Renal pelvis (tissue), 12 donors: Measurements from ENCODE around the gene C1QL4. TPM values are rescaled to one million over a fixed set of nuclear protein-coding genes. Genes with fewer than 3 reads are reported as not detected.
"Not testable (repeated sequence)": the region's sequence is repeated elsewhere in the genome, so short reads cannot be mapped to it uniquely, and the experiment has no call there.

Source experiments
- DNase-seq: peaks from one replicate; pipeline ENCODE4 v3.0.0-alpha.2; 2013
- long read RNA-seq, 16 experiments: transcript quantifications; one replicate each; lab custom pipeline, GENCODE V29; 2026
- polyA plus RNA-seq, 3 donors: library from polyadenylated mRNA; unstranded; fragments of 120-200 nt; gene quantifications; one replicate each; pipeline ENCODE4 v1.2.1, GENCODE V29; 2013; ENCODE audit not compliant: insufficient read length in 3 of 3

The C1QL4 gene
- polyA plus RNA-seq: 1 to 10 TPM; 1.2 to 2.0 (median 1.3) TPM
- long read RNA-seq, donor 1, partial matches to known transcripts: 0 of 1 reads
- long read RNA-seq, donor 1, other reads (novel, unspliced or antisense): 0 of 1 reads
- long read RNA-seq, donor 2, partial matches to known transcripts: 0 of 1 reads
- long read RNA-seq, donor 2, other reads (novel, unspliced or antisense): 0 of 1 reads
- long read RNA-seq, donor 3: 0 reads
- long read RNA-seq, donor 4, partial matches to known transcripts: 0 of 2 reads
- long read RNA-seq, donor 4, other reads (novel, unspliced or antisense): 0 of 2 reads
- long read RNA-seq, donor 5: 0 reads
- long read RNA-seq, donor 6: 0 reads
- long read RNA-seq, donor 7: 0 reads
- long read RNA-seq, donor 8: 0 reads
- long read RNA-seq, donor 9: 0 reads
- long read RNA-seq, donor 10, partial matches to known transcripts: 0 of 1 reads
- long read RNA-seq, donor 10, other reads (novel, unspliced or antisense): 0 of 1 reads
- long read RNA-seq, donor 11, partial matches to known transcripts: 0 of 1 reads
- long read RNA-seq, donor 11, other reads (novel, unspliced or antisense): 0 of 1 reads
- long read RNA-seq, donor 12, partial matches to known transcripts: 0 of 1 reads
- long read RNA-seq, donor 12, other reads (novel, unspliced or antisense): 0 of 1 reads
- long read RNA-seq, donor 13, partial matches to known transcripts: 0 of 1 reads
- long read RNA-seq, donor 13, other reads (novel, unspliced or antisense): 0 of 1 reads
- long read RNA-seq, donor 14: 0 reads
- long read RNA-seq, donor 15: 0 reads
- long read RNA-seq, donor 16, transcript C1QL4-201 (2 exons, 2,071 nt): major isoform, 5 of 5 reads
- long read RNA-seq, donor 16, partial matches to known transcripts: 0 of 5 reads
- long read RNA-seq, donor 16, other reads (novel, unspliced or antisense): 0 of 5 reads

- DNase-seq: no peak
Observed at GRCh38 chr12:49336645-49337584, at the start of gene C1QL4. Gene C1QL4, minus strand, starts transcription at chr12:49337188. Its CDS starts 711 bp downstream, at chr12:49336477.

- not testable (repeated sequence) for DNase-seq
Observed at GRCh38 chr12:49380184-49380583, 43.2 kb upstream of the C1QL4 start.

GRCh38 chr12:49377386-49377785, 40.4 kb upstream of the C1QL4 start:
- no peak for DNase-seq

- no peak for DNase-seq
Observed at GRCh38 chr12:49375406-49375805, 38.4 kb upstream of the C1QL4 start.

- DNase-seq: no peak
Observed at GRCh38 chr12:49370539-49370938, 33.6 kb upstream of the C1QL4 start.

- no peak for DNase-seq
Observed at GRCh38 chr12:49369411-49370145, 32.6 kb upstream of the C1QL4 start.

- no peak for DNase-seq
Observed at GRCh38 chr12:49368240-49368600, 31.2 kb upstream of the C1QL4 start.

GRCh38 chr12:49367381-49368239, 30.6 kb upstream of the C1QL4 start, which contains the start of gene SPATS2:
Gene SPATS2, plus strand, starts transcription at chr12:49367462. Its CDS starts 93,551 bp downstream, at chr12:49461013.
- no peak for DNase-seq

GRCh38 chr12:49366652-49367380, 29.8 kb upstream of the C1QL4 start:
- DNase-seq: peak; percentile 96

- no peak for DNase-seq
Observed at GRCh38 chr12:49366096-49366651, 29.2 kb upstream of the C1QL4 start.

GRCh38 chr12:49365542-49365941, 28.6 kb upstream of the C1QL4 start:
- no peak for DNase-seq

GRCh38 chr12:49364989-49365388, 28.0 kb upstream of the C1QL4 start:
- no peak for DNase-seq

GRCh38 chr12:49362077-49362476, 25.1 kb upstream of the C1QL4 start:
- DNase-seq: no peak

- no peak for DNase-seq
Observed at GRCh38 chr12:49359671-49360070, 22.7 kb upstream of the C1QL4 start.

GRCh38 chr12:49358483-49359141, 21.6 kb upstream of the C1QL4 start:
- peak; percentile 78 for DNase-seq

GRCh38 chr12:49357103-49357678, 20.2 kb upstream of the C1QL4 start:
- no peak for DNase-seq

- DNase-seq: no peak
Observed at GRCh38 chr12:49355913-49356312, 18.9 kb upstream of the C1QL4 start.

- no peak for DNase-seq
Observed at GRCh38 chr12:49352351-49352750, 15.4 kb upstream of the C1QL4 start.
